Upper lobe of right lung (tissue), 1 donor: ENCODE measurements around the gene CAMK1D. TPM values are rescaled to one million over a fixed set of nuclear protein-coding genes. Genes with fewer than 3 reads are reported as not detected.

Experiments used
- ATAC-seq: fragments of 200-7000 bp; cut with Tn5 transposase; one replicate; pipeline ENCODE4 v1.9.1; 2020; ENCODE audit warnings: mild to moderate bottlenecking, moderate library complexity
- DNase-seq: peaks from one replicate; pipeline ENCODE4 v3.0.0-alpha.2; 2020
- H3K27ac ChIP-seq: fragments of 200-600 bp; one replicate; pipeline ENCODE4 v1.8.0; 2022
- H3K27me3 ChIP-seq: fragments of 200-600 bp; one replicate; pipeline ENCODE4 v1.8.0; 2022; ENCODE audit warnings: mild to moderate bottlenecking
- H3K36me3 ChIP-seq: fragments of 200-600 bp; one replicate; pipeline ENCODE4 v1.8.0; 2022
- H3K4me1 ChIP-seq: fragments of 200-600 bp; one replicate; pipeline ENCODE4 v1.8.0; 2022
- H3K4me3 ChIP-seq: fragments of 200-600 bp; one replicate; pipeline ENCODE4 v1.8.0; 2022; ENCODE audit warnings: mild to moderate bottlenecking
- H3K9me3 ChIP-seq: fragments of 200-600 bp; one replicate; pipeline ENCODE4 v1.8.0; 2022
- CTCF ChIP-seq: fragments of 200-600 bp; IDR thresholded peaks from one replicate; pipeline ENCODE4 v1.8.0; 2022; ENCODE audit warnings: antibody characterized with exemption
- intact Hi-C: fragments of 100-400 bp; cut with DNase I; formaldehyde crosslinking; loops from one replicate; pipeline ENCODE4 v1.11.0; 2022
- total RNA-seq: library from RNA; stranded (reverse); fragmentation: NEBNext Ultra II Directional; extraction: Animal tissue kit (Norgen Biotek cat#: 25700); gene quantifications from one replicate; pipeline ENCODE4 v1.2.1, GENCODE V29; 2021
- donor health status: DM: no; HTN: yes; CAD: no; lungs with severe emphysema.

Gene CAMK1D
- total RNA-seq, 1 donor from 2014 or later = 17.1 TPM

- no peak for TF ChIP-seq CTCF
- no peaks in the 10 kb centered on the region for H3K4me1 ChIP-seq
These were observed 287.2 kb downstream of the CAMK1D start for GRCh38 chr10:12636571-12636970.

GRCh38 chr10:12637649-12638048, 288.3 kb downstream of the CAMK1D start:
- intact Hi-C loops = no loop called here
- ATAC-seq = no peak
- Histone ChIP-seq H3K36me3 (no peaks in the 10 kb centered on the region), H3K27ac (no peak overlapping the region), H3K27me3 (no peaks in the 10 kb centered on the region), H3K9me3 (no peaks in the 10 kb centered on the region), H3K4me3 (no peak overlapping the region), H3K4me1 (no peaks in the 10 kb centered on the region)
- no peak for DNase-seq
- TF ChIP-seq CTCF = no peak

More at GRCh38 chr10:12636571-12636970, 287.2 kb downstream of the CAMK1D start:
- no peaks in the 10 kb centered on the region for H3K36me3 ChIP-seq
- H3K27me3 ChIP-seq = no peaks in the 10 kb centered on the region
- H3K27ac ChIP-seq = no peak overlapping the region
- H3K4me3 ChIP-seq = no peak overlapping the region
- intact Hi-C loops = no loop called here
- ATAC-seq (no peak), DNase-seq (no peak)
- no peaks in the 10 kb centered on the region for H3K9me3 ChIP-seq

GRCh38 chr10:12638103-12638502, 288.8 kb downstream of the CAMK1D start:
- H3K27me3 ChIP-seq = no peaks in the 10 kb centered on the region
- H3K4me3 ChIP-seq = no peak overlapping the region
- no peaks in the 10 kb centered on the region for H3K9me3 ChIP-seq
- H3K36me3 ChIP-seq = no peaks in the 10 kb centered on the region
- TF ChIP-seq CTCF = no peak
- no peak for ATAC-seq
- H3K27ac ChIP-seq = no peak overlapping the region
- intact Hi-C loops = no loop called here
- no peaks in the 10 kb centered on the region for H3K4me1 ChIP-seq
- no peak for DNase-seq

GRCh38 chr10:12638781-12639180, 289.4 kb downstream of the CAMK1D start:
- DNase-seq (no peak), ATAC-seq (no peak)
- no peak overlapping the region for H3K27ac ChIP-seq
- no peaks in the 10 kb centered on the region for H3K36me3 ChIP-seq
- H3K4me1 ChIP-seq = no peaks in the 10 kb centered on the region
- intact Hi-C loops = no loop called here
- no peak for TF ChIP-seq CTCF
- H3K27me3 ChIP-seq = no peaks in the 10 kb centered on the region
- no peak overlapping the region for H3K4me3 ChIP-seq
- no peaks in the 10 kb centered on the region for H3K9me3 ChIP-seq

- DNase-seq (no peak), ATAC-seq (no peak)
- no peak overlapping the region for H3K27ac ChIP-seq
- H3K4me3 ChIP-seq = no peak overlapping the region
- intact Hi-C loops = no loop called here
- H3K9me3 ChIP-seq = no peaks in the 10 kb centered on the region
- no peaks in the 10 kb centered on the region for H3K36me3 ChIP-seq
- TF ChIP-seq CTCF = no peak
- H3K27me3 ChIP-seq = no peaks in the 10 kb centered on the region
- H3K4me1 ChIP-seq = no peaks in the 10 kb centered on the region
These were observed 290.9 kb downstream of the CAMK1D start for GRCh38 chr10:12639996-12640944.
